ENCODE results near the gene USH2A. TPM values are rescaled to one million over a fixed set of nuclear protein-coding genes. Genes with fewer than 3 reads are reported as not detected.

The USH2A gene
- polyA plus RNA-seq, 1 donor from 2014 or later, result 0.17 TPM

DNA sequence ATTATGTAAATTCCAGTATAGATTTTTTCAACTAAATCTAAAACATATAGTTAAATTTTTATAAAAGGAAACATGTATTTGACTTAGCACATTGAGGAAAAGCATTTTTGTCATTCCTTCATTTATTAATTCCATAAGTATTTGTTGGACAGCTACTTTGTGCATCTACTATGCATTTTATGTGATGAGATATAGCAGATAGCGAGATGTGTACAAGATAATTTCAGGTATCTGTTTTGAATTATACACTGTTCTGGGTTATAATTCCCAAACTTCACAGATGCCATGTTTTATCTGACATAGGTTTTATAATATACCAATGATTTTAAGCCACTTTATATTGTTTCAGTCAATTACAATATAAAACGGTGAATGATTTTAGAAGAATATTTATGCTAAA is 398.7 kb downstream of the USH2A start:
- Histone ChIP-seq H3F3A (ENCODE audit: insufficient read depth, low read length, poor library complexity, severe bottlenecking) (no peaks in the 10 kb centered on the region), H4K20me1 (ENCODE audit: insufficient read depth) (no peaks in the 10 kb centered on the region), H3K36me3 (ENCODE audit: insufficient read depth, low read length) (no peaks in the 10 kb centered on the region), H3K4me2 (ENCODE audit: low read length) (no peak overlapping the region), H2AFZ (ENCODE audit: low read depth, low read length) (no peak overlapping the region), H3K27me3 (ENCODE audit: insufficient read depth, low read depth, low read length) (no peaks in the 10 kb centered on the region), H3K9me3 (ENCODE audit: low read length) (no peaks in the 10 kb centered on the region), H3K4me3 (ENCODE audit: low read length) (no peak overlapping the region), H3K79me2 (replicated peaks; ENCODE audit: insufficient read depth, low read length) (no peaks in the 10 kb centered on the region), H3K9me2 (ENCODE audit: insufficient read depth, low read length) (no peaks in the 10 kb centered on the region), H3K27ac (ENCODE audit: low read length) (no peak overlapping the region), H3K9ac (ENCODE audit: low read length) (no peak overlapping the region)
- TF ChIP-seq RAD21 (conservative IDR thresholded peaks at IDR 0.05) (no peak), EZH2 (IDR thresholded peaks at IDR 0.05; ENCODE audit: borderline replicate concordance, insufficient read depth, low read length, poor library complexity, severe bottlenecking) (no peak), SMC3 (conservative IDR thresholded peaks at IDR 0.05; ENCODE audit: poor library complexity) (no peak), POLR2AphosphoS5 (IDR thresholded peaks at IDR 0.05) (no peak), TAF1 (IDR thresholded peaks at IDR 0.05; ENCODE audit: low read depth) (no peak), REST (IDR thresholded peaks at IDR 0.05; ENCODE audit: borderline replicate concordance) (no peak), MXI1 (conservative IDR thresholded peaks at IDR 0.05; ENCODE audit: poor library complexity, severe bottlenecking) (no peak), EP300 (conservative IDR thresholded peaks at IDR 0.05; ENCODE audit: poor library complexity, severe bottlenecking) (no peak)
- TF ChIP-seq, protein P1, sequence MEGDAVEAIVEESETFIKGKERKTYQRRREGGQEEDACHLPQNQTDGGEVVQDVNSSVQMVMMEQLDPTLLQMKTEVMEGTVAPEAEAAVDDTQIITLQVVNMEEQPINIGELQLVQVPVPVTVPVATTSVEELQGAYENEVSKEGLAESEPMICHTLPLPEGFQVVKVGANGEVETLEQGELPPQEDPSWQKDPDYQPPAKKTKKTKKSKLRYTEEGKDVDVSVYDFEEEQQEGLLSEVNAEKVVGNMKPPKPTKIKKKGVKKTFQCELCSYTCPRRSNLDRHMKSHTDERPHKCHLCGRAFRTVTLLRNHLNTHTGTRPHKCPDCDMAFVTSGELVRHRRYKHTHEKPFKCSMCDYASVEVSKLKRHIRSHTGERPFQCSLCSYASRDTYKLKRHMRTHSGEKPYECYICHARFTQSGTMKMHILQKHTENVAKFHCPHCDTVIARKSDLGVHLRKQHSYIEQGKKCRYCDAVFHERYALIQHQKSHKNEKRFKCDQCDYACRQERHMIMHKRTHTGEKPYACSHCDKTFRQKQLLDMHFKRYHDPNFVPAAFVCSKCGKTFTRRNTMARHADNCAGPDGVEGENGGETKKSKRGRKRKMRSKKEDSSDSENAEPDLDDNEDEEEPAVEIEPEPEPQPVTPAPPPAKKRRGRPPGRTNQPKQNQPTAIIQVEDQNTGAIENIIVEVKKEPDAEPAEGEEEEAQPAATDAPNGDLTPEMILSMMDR (IDR thresholded peaks at IDR 0.05; ENCODE audit: poor library complexity, severe bottlenecking), result no peak

DNA sequence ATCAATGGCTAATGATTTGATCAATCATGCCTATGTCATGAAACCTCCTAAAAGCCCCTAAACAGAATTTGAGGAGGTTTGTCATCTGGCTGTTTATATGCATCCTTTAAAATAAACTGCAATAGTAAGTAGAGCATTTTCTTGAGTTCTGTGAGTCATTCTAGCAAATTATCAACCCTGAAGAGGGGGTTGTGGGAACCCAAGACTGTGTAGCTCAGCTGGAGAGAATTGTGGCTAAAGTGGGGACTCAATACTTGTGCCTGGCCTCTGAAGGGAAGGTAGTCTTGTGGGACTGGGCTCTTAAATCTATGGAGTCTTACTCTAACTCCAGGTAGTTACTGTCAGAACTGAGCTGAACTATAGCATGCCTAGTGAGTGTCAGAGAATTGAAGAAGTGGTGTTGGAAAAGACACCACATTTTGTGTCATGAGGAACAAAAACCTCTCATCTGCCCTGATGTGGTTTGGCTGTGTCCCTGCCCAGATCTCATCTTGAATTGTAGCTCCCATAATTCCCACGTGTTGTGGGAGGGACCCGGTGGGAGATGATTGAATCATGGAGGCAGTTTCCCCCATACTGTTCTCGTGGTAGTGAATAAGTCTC is 402.4 kb downstream of the USH2A start:
- no peaks in the 10 kb centered on the region for H3K9me3 ChIP-seq (ENCODE audit: low read length)
- no peaks in the 10 kb centered on the region for H4K20me1 ChIP-seq (ENCODE audit: insufficient read depth)
- H3K27me3 ChIP-seq (ENCODE audit: insufficient read depth, low read depth, low read length), result no peaks in the 10 kb centered on the region
- no peak overlapping the region for H3K4me2 ChIP-seq (ENCODE audit: low read length)
- H3K36me3 ChIP-seq (ENCODE audit: insufficient read depth, low read length), result no peaks in the 10 kb centered on the region
- no peak overlapping the region for H2AFZ ChIP-seq (ENCODE audit: low read depth, low read length)
- no peak for TF ChIP-seq POLR2AphosphoS5 (IDR thresholded peaks at IDR 0.05)
- no peak for TF ChIP-seq EZH2 (IDR thresholded peaks at IDR 0.05; ENCODE audit: borderline replicate concordance, insufficient read depth, low read length, poor library complexity, severe bottlenecking)
- TF ChIP-seq RAD21 (conservative IDR thresholded peaks at IDR 0.05), result no peak
- no peak for TF ChIP-seq SMC3 (conservative IDR thresholded peaks at IDR 0.05; ENCODE audit: poor library complexity)
- no peak for TF ChIP-seq EP300 (conservative IDR thresholded peaks at IDR 0.05; ENCODE audit: poor library complexity, severe bottlenecking)
- no peak for TF ChIP-seq REST (IDR thresholded peaks at IDR 0.05; ENCODE audit: borderline replicate concordance)
- no peak for TF ChIP-seq MXI1 (conservative IDR thresholded peaks at IDR 0.05; ENCODE audit: poor library complexity, severe bottlenecking)
- TF ChIP-seq TAF1 (IDR thresholded peaks at IDR 0.05; ENCODE audit: low read depth), result no peak
- TF ChIP-seq, protein P1 (IDR thresholded peaks at IDR 0.05; ENCODE audit: poor library complexity, severe bottlenecking), result no peak
- no peaks in the 10 kb centered on the region for H3K9me2 ChIP-seq (ENCODE audit: insufficient read depth, low read length)
- no peak overlapping the region for H3K27ac ChIP-seq (ENCODE audit: low read length)
- no peak overlapping the region for H3K4me3 ChIP-seq (ENCODE audit: low read length)
- H3K79me2 ChIP-seq (replicated peaks; ENCODE audit: insufficient read depth, low read length), result no peaks in the 10 kb centered on the region
- no peak overlapping the region for H3K9ac ChIP-seq (ENCODE audit: low read length)
- H3F3A ChIP-seq (ENCODE audit: insufficient read depth, low read length, poor library complexity, severe bottlenecking), result no peaks in the 10 kb centered on the region
